Esophagus squamous epithelium (tissue), 4 donors: Measurements from ENCODE around the gene EXPH5.

Experiments
- CTCF ChIP-seq, 6 experiments: fragments of 450-650 bp in 4 of 6; fragments of 200-600 bp in 2 of 6; sonication (generic) in 2 of 6; IDR thresholded peaks; one replicate each; pipeline ENCODE4 v1.5.1; 2016 to 2019; ENCODE audit warnings: antibody characterized with exemption in 6 of 6, mild to moderate bottlenecking in 4 of 6, moderate library complexity in 4 of 6
- POLR2A ChIP-seq, 4 donors: fragments of 450-650 bp; IDR thresholded peaks; one replicate each; pipeline ENCODE4 v1.6.1; 2017; ENCODE audit warnings: antibody characterized with exemption in 4 of 4, mild to moderate bottlenecking in 4 of 4, moderate library complexity in 3 of 4

GRCh38 chr11:108592591-108593213 is 866 bp downstream of the EXPH5 start:
- no peak for TF ChIP-seq CTCF (IDR thresholded peaks at IDR 0.05)
- TF ChIP-seq POLR2A (IDR thresholded peaks at IDR 0.05) = no peak
